Right atrium auricular region (tissue), 2 donors: ENCODE measurements around the gene ISCU. TPM values are rescaled to one million over a fixed set of nuclear protein-coding genes. Genes with fewer than 3 reads are reported as not detected.
A peak's percentile ranks its signal among the peaks of the same experiment; 100 is the strongest.

Experiments used
- DNase-seq: peaks from one replicate; pipeline ENCODE4 v3.0.0-alpha.2; 2019; ENCODE audit warnings: low spot score
- H3K27ac ChIP-seq, 2 donors: fragments of 200-600 bp; sonication (generic); 1 replicate in 1 of 2; 2 replicates in 1 of 2; pipeline ENCODE4 v1.5.1; 2016 to 2019
- H3K27me3 ChIP-seq, 2 donors: fragments of 200-600 bp; sonication (generic); one replicate each; pipeline versions ENCODE4 v1.5.1 to v1.6.0; 2017 to 2019
- H3K36me3 ChIP-seq: fragments of 200-600 bp; sonication (generic); one replicate; pipeline ENCODE4 v1.5.1; 2016
- H3K4me1 ChIP-seq, 2 donors: fragments of 200-600 bp; sonication (generic); one replicate each; pipeline versions ENCODE4 v1.5.1 to v1.6.0; 2017 to 2019
- H3K4me3 ChIP-seq, 2 donors: fragments of 200-600 bp; sonication (generic); 1 replicate in 1 of 2; 2 replicates in 1 of 2; pipeline ENCODE4 v1.5.1; 2017 to 2019; ENCODE audit warnings: mild to moderate bottlenecking in 1 of 2, moderate library complexity in 1 of 2
- H3K9me3 ChIP-seq, 2 donors: fragments of 200-600 bp; sonication (generic); one replicate each; pipeline ENCODE4 v1.5.1; 2019
- total RNA-seq, 2 donors: library from RNA; depleted of rRNA; stranded (reverse); fragments of >200 nt; gene quantifications; one replicate each; pipeline ENCODE4 v1.1.0, GENCODE V29; 2016
- TF ChIP-seq, protein P1 (sequence below), 2 donors: fragments of 200-600 bp; sonication (generic); IDR thresholded peaks; one replicate each; pipeline ENCODE4 v1.5.1; 2019; ENCODE audit warnings: antibody characterized with exemption in 2 of 2

Gene ISCU
- total RNA-seq, 2 donors from 2014 or later: 421 to 433 TPM

DNA sequence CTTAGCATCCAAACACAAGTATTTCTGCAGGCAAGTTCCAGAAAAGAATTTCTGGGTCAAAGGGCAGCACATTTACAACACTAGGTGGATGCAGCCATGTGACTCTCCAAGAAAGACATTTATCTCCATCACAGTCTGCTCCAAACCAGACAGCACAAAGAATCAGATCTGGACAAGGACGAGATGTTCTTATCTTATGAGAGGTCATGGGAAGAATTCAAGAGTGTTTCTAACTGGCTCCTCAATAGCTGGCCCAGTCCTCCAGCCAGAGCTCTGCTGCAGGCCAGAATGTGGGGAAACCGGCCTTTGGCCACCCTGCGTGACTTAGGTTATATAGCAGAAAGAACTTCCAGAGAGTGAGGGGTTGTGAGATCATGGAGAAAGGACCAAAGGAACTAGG, 18.1 kb downstream of the ISCU start:
- Histone ChIP-seq H3K36me3 (no peaks in the 10 kb centered on the region), H3K27ac (peak overlapping the region in 1 of 2 donors; percentile 11), H3K27me3 (no peaks in the 10 kb centered on the region), H3K9me3 (no peaks in the 10 kb centered on the region), H3K4me3 (no peak overlapping the region), H3K4me1 (peaks cover 0 to 20% of the 10 kb centered on the region in 2 donors)
- TF ChIP-seq, protein P1, sequence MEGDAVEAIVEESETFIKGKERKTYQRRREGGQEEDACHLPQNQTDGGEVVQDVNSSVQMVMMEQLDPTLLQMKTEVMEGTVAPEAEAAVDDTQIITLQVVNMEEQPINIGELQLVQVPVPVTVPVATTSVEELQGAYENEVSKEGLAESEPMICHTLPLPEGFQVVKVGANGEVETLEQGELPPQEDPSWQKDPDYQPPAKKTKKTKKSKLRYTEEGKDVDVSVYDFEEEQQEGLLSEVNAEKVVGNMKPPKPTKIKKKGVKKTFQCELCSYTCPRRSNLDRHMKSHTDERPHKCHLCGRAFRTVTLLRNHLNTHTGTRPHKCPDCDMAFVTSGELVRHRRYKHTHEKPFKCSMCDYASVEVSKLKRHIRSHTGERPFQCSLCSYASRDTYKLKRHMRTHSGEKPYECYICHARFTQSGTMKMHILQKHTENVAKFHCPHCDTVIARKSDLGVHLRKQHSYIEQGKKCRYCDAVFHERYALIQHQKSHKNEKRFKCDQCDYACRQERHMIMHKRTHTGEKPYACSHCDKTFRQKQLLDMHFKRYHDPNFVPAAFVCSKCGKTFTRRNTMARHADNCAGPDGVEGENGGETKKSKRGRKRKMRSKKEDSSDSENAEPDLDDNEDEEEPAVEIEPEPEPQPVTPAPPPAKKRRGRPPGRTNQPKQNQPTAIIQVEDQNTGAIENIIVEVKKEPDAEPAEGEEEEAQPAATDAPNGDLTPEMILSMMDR (IDR thresholded peaks at IDR 0.05): no peak
- DNase-seq: no peak

DNA sequence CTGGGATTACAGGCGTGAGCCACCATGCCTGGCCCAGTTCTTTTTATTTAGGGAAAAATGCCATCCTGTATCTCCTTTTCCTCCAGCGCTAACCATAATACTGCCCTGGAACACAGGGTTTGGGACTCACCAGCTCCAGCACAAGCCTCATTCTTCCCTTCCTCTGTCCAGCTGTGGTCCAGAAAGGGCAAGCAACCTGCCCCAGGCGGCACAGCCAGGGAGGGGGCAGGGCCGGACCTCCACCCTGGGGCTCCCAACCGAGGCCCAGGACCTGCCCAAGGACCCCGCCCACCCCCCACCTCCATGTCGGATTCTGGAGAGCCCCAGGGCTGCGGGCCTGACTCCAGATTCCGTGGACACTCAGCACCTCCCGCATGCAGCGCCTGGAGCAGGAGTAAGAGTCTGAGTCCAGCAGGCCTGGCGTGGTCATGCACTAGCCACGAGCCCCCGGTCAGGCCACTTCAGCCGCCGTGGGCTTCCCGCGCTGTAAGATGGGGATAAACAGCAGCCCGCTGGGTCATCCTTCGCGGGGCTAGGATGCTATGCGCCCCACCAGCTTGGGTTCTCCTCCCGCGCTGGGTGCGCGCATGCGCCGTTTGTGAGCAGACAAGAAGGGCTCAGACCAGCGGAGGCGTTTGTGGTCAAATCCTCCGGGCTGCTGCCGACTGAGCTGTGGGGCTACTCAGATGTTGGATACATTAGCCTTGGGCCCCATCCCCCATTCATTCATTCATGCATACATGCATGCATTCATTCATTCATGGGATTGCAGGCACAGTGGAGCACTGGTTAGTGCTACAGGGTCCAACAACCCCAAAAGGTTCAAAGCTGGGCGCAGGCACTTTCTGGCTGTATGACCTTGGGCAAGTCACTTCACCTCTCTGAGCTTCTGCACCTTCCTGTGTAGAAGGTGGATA, 19.2 kb downstream of the ISCU start:
- TF ChIP-seq, protein P1 (IDR thresholded peaks at IDR 0.05): no peak
- Histone ChIP-seq H3K27ac (peak overlapping the region in 1 of 2 donors; percentile 11), H3K27me3 (no peaks in the 10 kb centered on the region), H3K36me3 (no peaks in the 10 kb centered on the region), H3K4me1 (peaks cover 0 to 12% of the 10 kb centered on the region in 2 donors), H3K4me3 (no peak overlapping the region), H3K9me3 (no peaks in the 10 kb centered on the region)
- no peak for DNase-seq

DNA sequence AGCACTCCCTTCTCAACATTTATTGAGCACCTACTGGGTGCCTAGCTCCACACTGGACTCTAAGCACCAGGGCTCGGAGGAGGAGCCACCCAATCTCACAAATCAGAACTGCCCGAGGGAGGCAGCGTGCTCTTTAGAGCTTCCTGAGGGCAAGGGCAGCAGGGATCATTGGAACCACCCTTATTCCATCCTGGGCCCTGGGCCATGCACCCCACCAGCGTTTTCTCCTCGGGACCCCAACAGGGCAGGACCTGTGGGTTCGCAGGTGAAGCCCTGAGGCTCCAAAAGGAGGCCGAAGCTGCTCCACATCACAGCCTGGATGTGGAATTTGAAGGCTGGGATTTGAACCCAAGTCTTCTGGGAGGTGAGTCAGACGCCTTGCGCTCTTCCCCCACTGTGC, 20.1 kb downstream of the ISCU start:
- H3K27ac ChIP-seq: no peak overlapping the region
- no peaks in the 10 kb centered on the region for H3K36me3 ChIP-seq
- no peak for DNase-seq
- H3K27me3 ChIP-seq: no peaks in the 10 kb centered on the region
- H3K4me3 ChIP-seq: no peak overlapping the region
- TF ChIP-seq, protein P1 (IDR thresholded peaks at IDR 0.05): no peak
- H3K9me3 ChIP-seq: no peaks in the 10 kb centered on the region
- H3K4me1 ChIP-seq: peaks cover 0 to 7% of the 10 kb centered on the region in 2 donors

DNA sequence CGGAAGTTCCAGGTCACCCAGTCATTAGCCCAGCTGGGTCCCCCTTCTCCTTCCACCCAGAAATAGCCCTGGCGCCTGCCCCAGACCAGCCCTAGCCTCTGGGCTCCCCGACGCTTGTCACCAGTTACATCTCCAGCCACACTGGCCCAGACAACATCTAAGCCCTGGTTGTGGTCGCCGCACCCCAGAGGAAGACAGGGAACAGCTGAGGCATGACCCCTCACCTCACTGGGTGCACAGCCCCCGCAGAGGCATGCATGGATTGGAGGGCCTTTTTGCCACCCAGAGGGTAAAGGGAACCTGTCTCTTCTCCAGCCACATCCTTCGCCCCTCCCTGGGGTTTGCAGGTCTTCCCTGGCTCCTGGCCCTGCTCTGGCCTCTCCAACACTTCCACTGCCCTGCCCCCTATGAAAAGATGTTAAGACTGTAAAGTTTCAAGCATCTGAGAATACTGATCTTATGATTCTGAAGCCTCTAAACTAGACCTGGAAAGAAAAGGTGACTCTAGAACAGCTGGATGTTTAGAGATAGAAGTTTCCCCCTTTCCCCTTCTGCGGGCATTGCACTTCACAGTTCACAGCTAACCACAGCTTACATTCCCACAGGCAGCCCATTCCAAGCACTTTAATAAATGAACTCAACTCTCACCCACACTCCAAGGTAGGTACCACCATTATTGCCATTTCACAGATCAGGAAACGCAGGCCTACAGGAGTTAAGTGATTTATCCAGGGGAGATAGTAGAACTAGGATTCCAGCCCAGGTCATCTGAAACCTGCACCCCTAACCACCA, 20.8 kb downstream of the ISCU start:
- TF ChIP-seq, protein P1 (IDR thresholded peaks at IDR 0.05): no peak
- H3K4me3 ChIP-seq: no peak overlapping the region
- H3K27me3 ChIP-seq: no peaks in the 10 kb centered on the region
- H3K36me3 ChIP-seq: no peaks in the 10 kb centered on the region
- H3K9me3 ChIP-seq: no peaks in the 10 kb centered on the region
- H3K4me1 ChIP-seq: peaks cover 0 to 7% of the 10 kb centered on the region in 2 donors
- no peak for DNase-seq
- no peak overlapping the region for H3K27ac ChIP-seq

DNA sequence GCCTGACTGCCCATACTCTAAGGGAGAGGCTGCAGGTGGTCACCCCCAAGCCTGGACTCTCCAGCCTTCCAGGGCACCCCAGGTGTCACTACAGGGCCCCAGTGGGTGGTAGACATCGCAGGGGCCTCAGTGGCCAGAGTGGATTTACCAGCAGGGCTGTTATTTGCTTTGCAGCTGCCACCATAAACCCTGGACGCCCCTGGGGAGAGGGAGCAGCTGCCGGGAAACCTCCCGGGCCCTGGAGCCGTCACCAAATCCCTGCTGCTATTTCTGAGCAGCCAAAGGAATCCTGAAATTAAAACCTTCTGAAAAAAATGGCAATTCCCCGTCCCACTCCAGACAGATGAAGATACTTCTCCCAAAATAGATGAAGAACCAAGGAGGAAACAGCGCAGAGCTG, 21.6 kb downstream of the ISCU start:
- Histone ChIP-seq H3K36me3 (no peaks in the 10 kb centered on the region), H3K9me3 (no peaks in the 10 kb centered on the region), H3K4me3 (no peak overlapping the region), H3K27ac (no peak overlapping the region), H3K27me3 (no peaks in the 10 kb centered on the region), H3K4me1 (peaks cover 0 to 7% of the 10 kb centered on the region in 2 donors)
- TF ChIP-seq, protein P1 (IDR thresholded peaks at IDR 0.05): no peak
- no peak for DNase-seq
